Lower lobe of right lung (tissue), 2 donors: ENCODE measurements around the gene HYI. TPM values are rescaled to one million over a fixed set of nuclear protein-coding genes. Genes with fewer than 3 reads are reported as not detected.

Experiments
- ATAC-seq, 2 donors: fragments of 200-7000 bp; cut with Tn5 transposase; one replicate each; pipeline ENCODE4 v1.9.1; 2020 to 2022; ENCODE audit warnings: mild to moderate bottlenecking in 2 of 2, moderate library complexity in 2 of 2
- DNase-seq: peaks from one replicate; pipeline ENCODE4 v3.0.0-alpha.2; 2020
- H3K27ac ChIP-seq: fragments of 200-600 bp; one replicate; pipeline ENCODE4 v1.8.0; 2022
- H3K27me3 ChIP-seq: fragments of 200-600 bp; one replicate; pipeline ENCODE4 v1.8.0; 2022; ENCODE audit warnings: low read depth
- H3K36me3 ChIP-seq: fragments of 200-600 bp; one replicate; pipeline ENCODE4 v1.8.0; 2022; ENCODE audit warnings: mild to moderate bottlenecking
- H3K4me1 ChIP-seq: fragments of 200-600 bp; one replicate; pipeline ENCODE4 v1.8.0; 2022
- H3K4me3 ChIP-seq: fragments of 200-600 bp; one replicate; pipeline ENCODE4 v1.8.0; 2022; ENCODE audit warnings: mild to moderate bottlenecking
- H3K9me3 ChIP-seq: fragments of 200-600 bp; one replicate; pipeline ENCODE4 v1.8.0; 2022
- CTCF ChIP-seq: fragments of 200-600 bp; IDR thresholded peaks from one replicate; pipeline ENCODE4 v1.8.0; 2022; ENCODE audit warnings: antibody characterized with exemption, mild to moderate bottlenecking
- intact Hi-C: fragments of 100-400 bp; cut with DNase I; formaldehyde crosslinking; loops from one replicate; pipeline ENCODE4 v1.11.0; 2022
- total RNA-seq: library from RNA; stranded (reverse); fragmentation: NEBNext Ultra II Directional; extraction: Animal tissue kit (Norgen Biotek cat#: 25700); gene quantifications from one replicate; pipeline ENCODE4 v1.2.1, GENCODE V29; 2021
- donor health status: DM: no; HTN: yes; CAD: no; lungs with severe emphysema.

The HYI gene
- total RNA-seq, 1 donor from 2014 or later = 67.7 TPM

- DNase-seq (no peak), ATAC-seq (no peak)
- Histone ChIP-seq H3K36me3 (peaks cover 100% of the 10 kb centered on the region), H3K4me3 (no peak overlapping the region), H3K27ac (no peak overlapping the region), H3K27me3 (no peaks in the 10 kb centered on the region), H3K9me3 (no peaks in the 10 kb centered on the region), H3K4me1 (no peaks in the 10 kb centered on the region)
- TF ChIP-seq CTCF = no peak
- intact Hi-C loops = no loop called here
Observed at GRCh38 chr1:43445606-43446387, 7.9 kb downstream of the HYI start.

GRCh38 chr1:43444836-43445235 is 8.9 kb downstream of the HYI start:
- no peak for TF ChIP-seq CTCF
- no peaks in the 10 kb centered on the region for H3K27me3 ChIP-seq
- no peak overlapping the region for H3K4me3 ChIP-seq
- H3K4me1 ChIP-seq = no peaks in the 10 kb centered on the region
- H3K9me3 ChIP-seq = no peaks in the 10 kb centered on the region
- DNase-seq = no peak
- intact Hi-C loops = no loop called here
- H3K36me3 ChIP-seq = peaks cover 100% of the 10 kb centered on the region
- no peak overlapping the region for H3K27ac ChIP-seq
- ATAC-seq = no peak

GRCh38 chr1:43444151-43444828 is 9.4 kb downstream of the HYI start:
- intact Hi-C loops = no loop called here
- TF ChIP-seq CTCF = no peak
- Histone ChIP-seq H3K4me1 (no peaks in the 10 kb centered on the region), H3K4me3 (no peak overlapping the region), H3K9me3 (no peaks in the 10 kb centered on the region), H3K27ac (no peak overlapping the region), H3K36me3 (peaks cover 100% of the 10 kb centered on the region), H3K27me3 (no peaks in the 10 kb centered on the region)
- ATAC-seq (no peak), DNase-seq (no peak)

GRCh38 chr1:43443197-43443946 is 10.4 kb downstream of the HYI start:
- Histone ChIP-seq H3K9me3 (no peaks in the 10 kb centered on the region), H3K36me3 (peaks cover 100% of the 10 kb centered on the region), H3K27ac (no peak overlapping the region), H3K4me3 (no peak overlapping the region), H3K4me1 (no peaks in the 10 kb centered on the region), H3K27me3 (no peaks in the 10 kb centered on the region)
- intact Hi-C loops = no loop called here
- DNase-seq = no peak
- ATAC-seq = no peak
- no peak for TF ChIP-seq CTCF

GRCh38 chr1:43442756-43443155 is 11.0 kb downstream of the HYI start:
- Histone ChIP-seq H3K4me3 (no peak overlapping the region), H3K4me1 (no peaks in the 10 kb centered on the region), H3K27me3 (no peaks in the 10 kb centered on the region), H3K27ac (no peak overlapping the region), H3K9me3 (no peaks in the 10 kb centered on the region), H3K36me3 (peaks cover 100% of the 10 kb centered on the region)
- ATAC-seq (no peak), DNase-seq (no peak)
- intact Hi-C loops = no loop called here
- no peak for TF ChIP-seq CTCF
